DND-41 (cell line): ENCODE measurements around the gene CIAO3.
A peak's percentile ranks its signal among the peaks of the same experiment; 100 is the strongest.

Experiments used
- ATAC-seq: fragments of 200-7000 bp; cut with Tn5 transposase; 3 replicates; pipeline ENCODE4 v1.9.1; 2021; ENCODE audit warnings: low read depth; ENCODE audit not compliant: insufficient read depth
- DNase-seq: peaks from one replicate; pipeline ENCODE4 v3.0.0-alpha.2; 2020
- H2AFZ ChIP-seq: 2 replicates; pipeline ENCODE4 v1.6.0; 2012; ENCODE audit warnings: low read depth, low read length
- H3K27ac ChIP-seq: 2 replicates; pipeline ENCODE4 v1.5.1; 2012; ENCODE audit warnings: low read length, inconsistent platforms
- H3K27me3 ChIP-seq: fragments of 200-600 bp; sonication (generic); 2 replicates; pipeline ENCODE4 v1.6.0; 2012; ENCODE audit warnings: low read length, mild to moderate bottlenecking, inconsistent platforms; ENCODE audit not compliant: insufficient read depth, poor library complexity
- H3K36me3 ChIP-seq: 2 replicates; pipeline ENCODE4 v1.5.1; 2012; ENCODE audit warnings: low read length, inconsistent platforms; ENCODE audit not compliant: insufficient read depth
- H3K4me1 ChIP-seq: 2 replicates; pipeline ENCODE4 v1.5.1; 2012; ENCODE audit warnings: mild to moderate bottlenecking, low read length; ENCODE audit not compliant: insufficient read depth
- H3K4me2 ChIP-seq: 2 replicates; pipeline ENCODE4 v1.6.0; 2012; ENCODE audit warnings: mild to moderate bottlenecking, moderate library complexity, low read length, inconsistent platforms; ENCODE audit not compliant: insufficient read depth
- H3K4me3 ChIP-seq, 2 experiments: fragments of 200-600 bp in 1 of 2; shearing (Covaris generic) in 1 of 2; 2 replicates each; pipeline ENCODE4 v1.5.1; 2012 to 2016; ENCODE audit warnings: inconsistent platforms in 2 of 2, low read length in 2 of 2, mild to moderate bottlenecking in 2 of 2, low read depth in 1 of 2, moderate library complexity in 1 of 2
- H3K79me2 ChIP-seq: 2 replicates; pipeline ENCODE4 v1.6.0; 2012; ENCODE audit warnings: low read length, inconsistent platforms; ENCODE audit not compliant: insufficient read depth
- H3K9ac ChIP-seq: 2 replicates; pipeline ENCODE4 v1.6.0; 2012; ENCODE audit warnings: low read depth, mild to moderate bottlenecking, inconsistent platforms, low read length, moderate library complexity
- H3K9me3 ChIP-seq: 2 replicates; pipeline ENCODE4 v1.5.1; 2012; ENCODE audit warnings: low read length, moderate library complexity, mild to moderate bottlenecking, inconsistent platforms; ENCODE audit not compliant: insufficient read depth, severe bottlenecking
- H4K20me1 ChIP-seq: 2 replicates; pipeline ENCODE4 v1.6.0; 2012; ENCODE audit warnings: low read length; ENCODE audit not compliant: insufficient read depth
- CTCF ChIP-seq: IDR thresholded peaks from 2 replicates; pipeline ENCODE4 v1.5.1; 2012; ENCODE audit warnings: borderline replicate concordance, low read length, moderate library complexity, mild to moderate bottlenecking; ENCODE audit not compliant: poor library complexity, severe bottlenecking; ENCODE audit errors: extremely low read depth
- EZH2 ChIP-seq: IDR thresholded peaks from 3 replicates; pipeline ENCODE4 v1.6.1; 2012; ENCODE audit warnings: borderline replicate concordance, low read depth, mild to moderate bottlenecking, moderate library complexity, low read length, inconsistent platforms; ENCODE audit not compliant: severe bottlenecking

CIAO3 gene

GRCh38 chr16:732936-733335 is 7.9 kb downstream of the CIAO3 start:
- Histone ChIP-seq H3K36me3 (peaks cover 74% of the 10 kb centered on the region), H3K9me3 (no peaks in the 10 kb centered on the region), H3K4me1 (no peaks in the 10 kb centered on the region), H3K4me2 (no peak overlapping the region), H4K20me1 (peaks cover 9% of the 10 kb centered on the region), H3K4me3 (no peak overlapping the region), H3K79me2 (0 out of 2 replicates have a peak, but pooled peaks cover 1% of the 10 kb centered on the region), H3K27me3 (no peaks in the 10 kb centered on the region), H3K9ac (no peak overlapping the region), H3K27ac (no peak overlapping the region), H2AFZ (no peak overlapping the region)
- TF ChIP-seq EZH2 (no peak), CTCF (peak; percentile 24)
- DNase-seq (no peak), ATAC-seq (no peak)

- no peaks in the 10 kb centered on the region for H3K9me3 ChIP-seq
- no peak overlapping the region for H3K4me3 ChIP-seq
- peaks cover 9% of the 10 kb centered on the region for H4K20me1 ChIP-seq
- ATAC-seq: no peak
- H3K4me2 ChIP-seq: no peak overlapping the region
- H3K4me1 ChIP-seq: peaks cover 6% of the 10 kb centered on the region
- TF ChIP-seq EZH2 (no peak), CTCF (no peak)
- peaks cover 68% of the 10 kb centered on the region for H3K36me3 ChIP-seq
- H3K27me3 ChIP-seq: no peaks in the 10 kb centered on the region
- DNase-seq: no peak
- no peak overlapping the region for H3K9ac ChIP-seq
- no peak overlapping the region for H2AFZ ChIP-seq
- no peak overlapping the region for H3K27ac ChIP-seq
- H3K79me2 ChIP-seq: no peaks in the 10 kb centered on the region
Observed at GRCh38 chr16:732332-732731, 8.5 kb downstream of the CIAO3 start.

- no peaks in the 10 kb centered on the region for H3K9me3 ChIP-seq
- ATAC-seq: no peak
- H3K27ac ChIP-seq: no peak overlapping the region
- H3K9ac ChIP-seq: no peak overlapping the region
- H4K20me1 ChIP-seq: peaks cover 16% of the 10 kb centered on the region
- peaks cover 54% of the 10 kb centered on the region for H3K36me3 ChIP-seq
- no peak overlapping the region for H3K4me2 ChIP-seq
- H3K27me3 ChIP-seq: no peaks in the 10 kb centered on the region
- DNase-seq: no peak
- H2AFZ ChIP-seq: no peak overlapping the region
- no peak overlapping the region for H3K4me3 ChIP-seq
- peaks cover 14% of the 10 kb centered on the region for H3K4me1 ChIP-seq
- TF ChIP-seq CTCF: no peak
- TF ChIP-seq EZH2: no peak
- no peaks in the 10 kb centered on the region for H3K79me2 ChIP-seq
Observed at GRCh38 chr16:730666-731509, 9.9 kb downstream of the CIAO3 start.
